IPS-18c (cell line): Measurements from ENCODE around the gene FHOD1.

Experiments used
- H3K4me3 ChIP-seq: 2 replicates; pipeline ENCODE4 v1.7.0; 2013; ENCODE audit warnings: low read depth, mild to moderate bottlenecking, low read length, moderate library complexity; ENCODE audit not compliant: insufficient read depth
- H3K9me3 ChIP-seq: one replicate; pipeline ENCODE4 v1.6.1; 2013; ENCODE audit warnings: mild to moderate bottlenecking, low read length, moderate library complexity; ENCODE audit not compliant: control insufficient read depth, insufficient read depth

Gene FHOD1

GRCh38 chr16:67228034-67228785, 19.1 kb downstream of the FHOD1 start:
- Histone ChIP-seq H3K4me3 (peak overlapping the region; percentile 89), H3K9me3 (peaks cover 2% of the 10 kb centered on the region)

- Histone ChIP-seq H3K9me3 (peaks cover 2% of the 10 kb centered on the region), H3K4me3 (peak overlapping the region; percentile 89)
Measured at GRCh38 chr16:67227567-67227921, 19.7 kb downstream of the FHOD1 start.

DNA sequence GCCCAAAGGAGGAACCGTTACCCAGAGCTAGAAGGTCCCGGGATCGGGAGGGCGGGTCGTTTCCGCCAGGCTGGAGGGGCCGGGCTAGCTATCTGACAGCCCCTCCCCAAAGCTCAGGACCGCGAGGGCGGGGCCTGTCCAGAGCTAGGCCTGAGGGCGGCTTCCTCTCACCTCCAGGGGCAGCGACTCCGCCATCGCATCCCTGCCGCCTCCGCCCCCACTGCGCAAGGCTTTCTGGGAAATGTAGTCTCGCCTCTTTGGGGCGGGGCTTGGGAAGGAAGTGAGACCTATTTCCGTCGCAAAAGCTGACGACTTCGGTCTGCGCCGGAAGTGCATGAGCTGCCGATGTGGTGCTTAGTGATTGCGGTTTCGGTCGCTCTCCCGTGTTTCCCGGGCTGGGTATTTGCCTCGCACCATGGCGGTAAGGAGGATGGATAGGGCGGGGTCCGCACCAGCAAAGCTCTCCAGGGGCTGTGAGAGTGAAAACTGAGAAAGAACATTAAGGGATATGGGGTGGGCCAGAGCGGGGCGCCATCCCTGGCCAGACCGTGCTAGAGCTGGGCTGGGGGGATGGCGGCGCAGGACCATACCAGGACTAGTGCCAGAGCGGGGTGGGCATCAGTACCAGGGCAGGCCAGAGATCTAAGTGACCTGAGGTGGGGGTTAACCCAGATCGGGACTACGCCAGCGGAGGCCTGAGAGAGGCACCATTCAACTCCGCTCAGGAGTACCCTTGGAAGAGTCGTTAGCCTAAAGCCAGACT, 20.3 kb downstream of the FHOD1 start, which contains the start of gene TMEM208:
TSS of gene TMEM208 (plus strand) at position 327 of the 763 bp plus-strand sequence. CDS start at position 416, 89 bp downstream.
- Histone ChIP-seq H3K4me3 (peak within 1 kb of the TSS; percentile 89), H3K9me3 (peaks cover 2% of the 10 kb centered on the region)

DNA sequence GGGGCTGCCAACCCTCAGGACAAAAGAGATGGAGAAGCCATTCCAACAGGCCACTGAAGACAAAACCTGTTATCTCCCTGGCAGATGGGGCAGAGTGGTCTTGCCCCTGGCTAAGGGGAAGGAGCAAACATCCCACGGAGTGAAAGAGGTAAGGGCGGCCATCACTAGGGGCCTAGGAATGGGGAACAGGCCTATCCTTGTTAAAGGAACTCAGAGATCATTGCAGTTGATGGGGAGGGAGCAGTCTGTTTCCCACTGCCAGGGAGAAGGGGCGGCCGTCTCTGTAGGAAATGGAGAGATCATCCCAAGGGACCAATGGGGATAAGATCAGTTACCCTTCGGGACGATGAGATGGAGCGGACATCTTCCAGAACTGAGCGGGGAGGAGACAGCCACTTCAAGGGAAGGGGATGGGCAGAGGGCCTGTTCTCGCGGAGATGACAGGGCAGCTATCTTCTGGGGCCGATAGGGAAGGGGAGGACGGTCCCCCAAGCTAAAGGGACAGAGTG, 20.9 kb downstream of the FHOD1 start:
- Histone ChIP-seq H3K4me3 (peak overlapping the region; percentile 89), H3K9me3 (no peaks in the 10 kb centered on the region)

DNA sequence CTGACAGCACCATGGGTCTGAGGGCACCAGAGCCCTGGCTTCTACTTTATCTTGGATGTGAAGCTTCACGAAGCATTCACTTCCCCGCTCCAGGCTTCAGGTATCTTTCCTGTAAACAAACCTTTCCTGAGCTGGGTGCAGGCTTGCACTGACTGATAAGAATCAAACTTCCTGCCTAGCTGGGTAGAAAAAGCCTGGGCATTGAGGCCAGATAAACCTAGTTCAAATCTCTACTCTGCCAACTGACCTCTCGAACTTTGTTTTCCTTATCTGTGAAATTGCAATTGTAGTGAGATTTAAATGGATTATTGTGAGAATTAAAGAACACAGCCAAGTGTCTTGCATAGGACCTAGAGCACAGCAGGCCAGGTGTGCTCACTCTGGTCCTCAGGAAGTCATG, 23.3 kb downstream of the FHOD1 start:
- Histone ChIP-seq H3K9me3 (no peaks in the 10 kb centered on the region), H3K4me3 (no peak overlapping the region)

DNA sequence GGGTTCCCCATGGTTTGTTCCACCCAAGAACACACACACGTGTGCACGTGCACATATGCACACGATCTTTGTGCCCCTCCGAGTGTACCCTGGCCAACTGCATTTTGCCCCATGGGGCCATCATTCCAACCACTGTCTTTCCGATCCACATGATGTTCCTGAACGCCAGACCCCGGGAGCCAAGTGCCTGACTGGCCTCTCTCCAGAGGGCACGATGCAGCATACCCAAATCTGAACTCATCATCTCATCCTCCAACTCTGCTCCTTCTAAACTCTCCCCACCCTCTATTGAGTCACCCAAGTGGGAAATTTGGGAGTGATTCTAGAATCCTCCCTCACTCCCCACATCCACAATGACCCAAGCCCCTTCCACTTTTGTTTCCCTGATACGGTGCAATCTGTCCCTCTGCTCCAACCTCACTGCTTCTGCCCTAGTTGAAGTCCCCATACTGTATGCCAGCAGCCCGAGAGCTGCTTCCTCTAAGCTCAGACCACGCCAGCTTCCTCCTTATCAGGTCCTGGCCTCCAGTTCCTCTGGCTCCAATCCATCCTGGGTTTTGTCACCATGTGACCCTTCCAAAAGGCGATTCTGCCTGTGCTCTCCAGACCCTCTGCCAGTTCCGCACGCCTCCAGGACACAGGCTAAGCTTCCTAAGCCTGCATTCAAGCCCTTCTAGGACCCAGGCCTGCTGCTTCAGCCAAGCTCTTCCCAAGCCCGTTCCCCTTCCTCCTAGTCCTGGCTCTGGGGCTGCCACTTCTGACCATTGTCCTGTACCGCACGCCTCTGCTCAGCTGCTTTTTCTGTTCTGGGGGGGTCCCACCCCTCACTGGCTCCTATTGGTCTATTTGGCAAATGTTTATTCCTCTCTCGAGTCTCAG, 30.4 kb downstream of the FHOD1 start:
- no peaks in the 10 kb centered on the region for H3K9me3 ChIP-seq
- H3K4me3 ChIP-seq: no peak overlapping the region

GRCh38 chr16:67215706-67216105, 31.6 kb downstream of the FHOD1 start:
- no peaks in the 10 kb centered on the region for H3K9me3 ChIP-seq

DNA sequence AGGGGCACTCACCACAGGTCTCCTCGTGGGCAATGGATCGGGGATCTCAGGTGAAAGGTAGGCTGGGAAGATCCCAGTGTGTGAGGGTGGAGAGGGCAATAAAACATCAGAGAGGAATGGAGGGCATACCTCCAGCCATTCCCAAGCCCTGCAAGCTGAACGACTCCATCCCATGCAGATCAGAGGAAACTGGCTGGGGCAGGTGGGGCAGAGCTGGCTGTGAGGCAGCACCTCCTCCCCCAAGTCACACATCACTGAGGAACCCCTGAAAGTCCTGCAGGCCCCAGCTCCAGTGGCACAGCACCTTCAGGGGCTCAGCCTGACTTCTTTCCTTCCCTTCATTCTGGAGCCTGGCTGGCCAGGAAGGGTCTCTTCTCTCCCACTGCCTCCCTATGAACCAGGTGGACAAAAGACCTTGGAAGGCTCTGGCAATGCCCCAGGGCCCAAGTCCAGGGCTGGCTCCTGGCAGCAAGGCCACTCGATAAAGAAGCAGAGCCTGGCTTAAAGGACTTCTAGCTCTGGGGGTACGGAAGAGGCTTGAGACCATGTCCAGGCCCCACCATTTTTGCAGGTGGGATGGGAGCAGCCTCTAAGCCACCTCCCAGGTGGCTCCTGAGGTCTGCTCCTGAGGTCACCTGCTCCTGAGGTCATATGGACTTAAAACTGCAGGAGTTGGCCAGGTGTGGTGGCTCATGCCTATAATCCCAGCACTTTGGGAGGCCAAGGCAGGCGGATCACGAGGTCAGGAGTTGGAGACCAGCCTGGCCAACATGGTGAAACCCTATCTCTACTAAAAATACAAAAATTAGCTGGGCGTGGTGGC, 33.9 kb downstream of the FHOD1 start:
- Histone ChIP-seq H3K9me3 (no peaks in the 10 kb centered on the region), H3K4me3 (no peak overlapping the region)

More at GRCh38 chr16:67215706-67216105, 31.6 kb downstream of the FHOD1 start:
- H3K4me3 ChIP-seq: no peak overlapping the region

DNA sequence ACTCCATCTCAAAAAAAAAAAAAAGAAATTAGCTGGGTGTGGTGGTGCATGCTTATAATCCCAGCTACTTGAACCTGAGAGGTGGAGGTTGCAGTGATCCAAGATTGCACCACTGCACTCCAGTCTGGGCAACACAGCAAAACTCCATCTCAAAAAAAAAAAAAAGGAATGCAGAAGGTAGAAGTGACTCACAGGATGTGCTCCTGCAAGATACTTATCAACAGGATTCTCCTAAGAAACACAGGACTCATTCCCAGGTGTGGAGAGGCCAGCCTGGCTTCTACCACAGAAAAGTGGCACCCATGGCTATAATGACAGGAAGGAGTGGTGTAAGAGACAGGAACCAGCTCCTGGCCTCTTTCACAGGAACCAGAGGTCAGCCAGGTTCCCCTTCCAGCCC, 34.5 kb downstream of the FHOD1 start:
- no peak overlapping the region for H3K4me3 ChIP-seq
- H3K9me3 ChIP-seq: no peaks in the 10 kb centered on the region

GRCh38 chr16:67211674-67212073, 35.6 kb downstream of the FHOD1 start:
- Histone ChIP-seq H3K9me3 (no peaks in the 10 kb centered on the region), H3K4me3 (no peak overlapping the region)

GRCh38 chr16:67210069-67210937, 37.0 kb downstream of the FHOD1 start:
- H3K4me3 ChIP-seq: no peak overlapping the region

DNA sequence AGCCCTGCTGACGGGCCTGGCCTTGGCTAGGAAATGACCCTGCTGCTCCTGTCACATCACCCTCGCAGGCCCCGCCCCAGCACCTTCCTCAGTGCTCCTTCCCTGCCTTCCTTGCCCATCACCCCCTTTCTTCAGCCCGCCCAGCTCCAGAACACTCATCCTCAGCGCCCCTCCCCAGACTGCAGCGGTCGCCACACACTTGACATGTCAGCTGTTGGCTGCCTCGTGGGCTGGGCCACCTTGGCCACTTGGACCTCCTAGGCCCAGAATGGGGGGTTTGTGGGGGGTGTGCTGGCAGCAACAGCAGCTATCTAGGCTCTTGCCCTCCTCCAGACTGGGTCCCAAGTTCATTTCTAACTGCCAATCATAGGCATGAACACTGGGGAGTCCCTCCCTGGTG, 37.7 kb downstream of the FHOD1 start:
- no peaks in the 10 kb centered on the region for H3K9me3 ChIP-seq
- no peak overlapping the region for H3K4me3 ChIP-seq

More at GRCh38 chr16:67210069-67210937, 37.0 kb downstream of the FHOD1 start:
- H3K9me3 ChIP-seq: no peaks in the 10 kb centered on the region

- Histone ChIP-seq H3K4me3 (no peak overlapping the region), H3K9me3 (no peaks in the 10 kb centered on the region)
Measured at GRCh38 chr16:67208154-67208896, 39.0 kb downstream of the FHOD1 start.

- H3K4me3 ChIP-seq: no peak overlapping the region
Measured at GRCh38 chr16:67207249-67208091, 39.8 kb downstream of the FHOD1 start.

More at GRCh38 chr16:67207249-67208091, 39.8 kb downstream of the FHOD1 start:
- no peaks in the 10 kb centered on the region for H3K9me3 ChIP-seq
